OCI-LY1 (cell line): ENCODE measurements around the gene FAIM2.

Experiments
- H2AFZ ChIP-seq: fragments of 200-600 bp; sonication (generic), shearing (Covaris generic); 2 replicates; pipeline ENCODE4 v1.6.0; 2014; ENCODE audit warnings: antibody characterized with exemption, mild to moderate bottlenecking, low read length
- H3F3A ChIP-seq: fragments of 200-600 bp; sonication (generic), shearing (Covaris generic); 2 replicates; pipeline ENCODE4 v1.6.0; 2014; ENCODE audit warnings: mild to moderate bottlenecking, antibody characterized with exemption, low read length, moderate library complexity; ENCODE audit not compliant: insufficient read depth
- H3K27ac ChIP-seq: fragments of 200-600 bp; sonication (generic); 2 replicates; pipeline ENCODE4 v1.5.1; 2014; ENCODE audit warnings: low read length, mixed run types, mild to moderate bottlenecking, low read depth; ENCODE audit not compliant: poor library complexity, severe bottlenecking
- H3K27me3 ChIP-seq: fragments of 200-600 bp; sonication (generic); 2 replicates; pipeline ENCODE4 v1.6.0; 2014; ENCODE audit warnings: antibody characterized with exemption, mild to moderate bottlenecking, low read length, moderate library complexity; ENCODE audit not compliant: insufficient read depth
- H3K36me3 ChIP-seq: fragments of 200-600 bp; sonication (generic); 2 replicates; pipeline ENCODE4 v1.6.1; 2014; ENCODE audit warnings: mild to moderate bottlenecking, antibody characterized with exemption, low read length, moderate library complexity, mixed read lengths; ENCODE audit not compliant: insufficient read depth
- H3K4me1 ChIP-seq: fragments of 200-600 bp; sonication (generic); 2 replicates; pipeline ENCODE4 v1.5.1; 2014; ENCODE audit warnings: mild to moderate bottlenecking, low read length, moderate library complexity; ENCODE audit not compliant: insufficient read depth, severe bottlenecking
- H3K4me2 ChIP-seq: fragments of 200-600 bp; sonication (generic), shearing (Covaris generic); 2 replicates; pipeline ENCODE4 v1.6.1; 2014; ENCODE audit warnings: low read length
- H3K4me3 ChIP-seq: fragments of 200-600 bp; sonication (generic); 2 replicates; pipeline ENCODE4 v1.5.1; 2014; ENCODE audit warnings: low read length, low read depth, mild to moderate bottlenecking, mixed read lengths; ENCODE audit not compliant: poor library complexity, severe bottlenecking
- H3K79me2 ChIP-seq: fragments of 200-600 bp; shearing (Covaris generic); 2 replicates; pipeline ENCODE4 v1.6.1; 2016; ENCODE audit warnings: mixed run types, low read length, mixed read lengths; ENCODE audit not compliant: insufficient read depth
- H3K9ac ChIP-seq: fragments of 200-600 bp; sonication (generic), shearing (Covaris generic); 2 replicates; pipeline ENCODE4 v1.6.1; 2014; ENCODE audit warnings: mild to moderate bottlenecking, low read length, mixed read lengths
- H3K9me2 ChIP-seq: fragments of 200-600 bp; sonication (generic), shearing (Covaris generic); 2 replicates; pipeline ENCODE4 v1.6.1; 2014; ENCODE audit warnings: low read depth, mild to moderate bottlenecking, low read length, mixed read lengths
- H3K9me3 ChIP-seq: fragments of 200-600 bp; shearing (Covaris generic); 2 replicates; pipeline ENCODE4 v1.6.1; 2014; ENCODE audit warnings: low read length, mixed read lengths
- H4K20me1 ChIP-seq: fragments of 200-600 bp; sonication (generic), shearing (Covaris generic); 2 replicates; pipeline ENCODE4 v1.6.0; 2016; ENCODE audit warnings: mild to moderate bottlenecking, low read length; ENCODE audit not compliant: insufficient read depth
- EZH2 ChIP-seq: fragments of 200-600 bp; sonication (generic), shearing (Covaris generic); IDR thresholded peaks from 2 replicates; pipeline ENCODE4 v1.8.0; 2017; ENCODE audit warnings: borderline replicate concordance, mixed run types, mild to moderate bottlenecking, antibody characterized with exemption, low read length, moderate library complexity, mixed read lengths
- TF ChIP-seq, protein P1 (sequence below): fragments of 200-600 bp; sonication (generic), shearing (Covaris generic); IDR thresholded peaks from 2 replicates; pipeline ENCODE4 v1.5.1; 2017; ENCODE audit warnings: mild to moderate bottlenecking, antibody characterized with exemption, low read length, moderate library complexity, mixed read lengths

The FAIM2 gene

DNA sequence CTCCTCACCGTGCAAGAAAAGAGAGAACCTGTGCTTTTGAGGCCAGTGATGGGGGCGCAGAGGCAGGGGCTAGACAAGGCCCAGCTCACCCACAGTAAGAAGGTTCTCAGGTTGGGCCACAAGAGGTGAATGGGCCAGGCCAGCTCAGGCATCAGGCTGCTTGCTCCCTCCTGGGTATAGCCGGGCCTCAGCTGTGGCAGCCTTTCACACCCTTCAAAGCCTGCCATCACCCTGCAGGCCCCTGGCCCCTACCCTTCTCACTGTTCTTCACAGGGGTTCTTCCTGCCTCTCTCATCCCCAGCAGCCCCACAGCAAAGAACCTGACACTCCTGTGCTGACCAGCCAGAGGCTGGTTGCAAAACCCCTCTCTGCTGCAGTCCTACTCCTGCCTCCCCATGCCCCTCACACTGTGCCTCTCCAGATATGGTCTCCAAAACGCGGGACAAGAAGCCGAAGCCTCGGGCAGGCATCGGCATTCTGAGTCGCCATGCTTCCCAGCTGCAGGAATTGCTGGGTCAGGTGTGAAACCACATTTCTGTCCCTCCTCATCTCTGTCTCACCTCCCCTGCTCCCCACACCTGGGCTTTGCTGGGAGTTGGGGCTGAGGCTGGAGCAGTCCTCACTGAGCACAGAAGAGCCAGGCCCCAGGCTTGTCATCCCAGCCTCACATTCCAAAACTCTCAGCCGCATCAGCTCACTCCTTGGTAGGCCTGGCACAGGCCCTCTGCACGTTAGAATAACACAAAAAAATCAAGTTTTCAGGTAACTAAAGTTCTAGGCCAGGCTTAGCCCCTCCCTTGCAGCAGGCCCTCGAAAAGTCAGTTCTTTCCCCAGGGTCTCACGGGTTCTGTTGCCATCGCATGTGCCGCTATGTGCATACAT lies 6.9 kb upstream of the FAIM2 start:
- H3K9me3 ChIP-seq: no peaks in the 10 kb centered on the region

DNA sequence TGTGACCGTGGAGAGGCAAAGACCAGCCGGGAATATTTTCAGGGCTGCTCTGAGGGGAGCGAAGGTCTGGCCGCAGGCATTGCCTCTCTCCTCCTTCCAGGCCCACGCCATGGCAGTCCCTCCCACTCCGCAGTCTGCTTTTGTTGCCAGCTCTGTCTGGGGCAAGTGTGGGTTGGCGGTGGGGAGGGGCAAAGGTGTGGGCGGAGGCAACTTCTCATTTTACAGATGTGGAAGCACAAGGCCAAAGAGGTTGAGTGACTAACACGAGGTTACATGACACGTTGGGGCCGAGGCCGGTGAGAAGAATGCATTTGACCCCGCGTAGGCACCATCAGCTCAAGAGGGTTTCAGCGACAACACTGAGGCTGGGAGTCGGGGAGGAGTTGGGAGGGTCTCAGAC lies 6.1 kb upstream of the FAIM2 start:
- Histone ChIP-seq H3K9ac (no peak overlapping the region), H3K4me1 (no peaks in the 10 kb centered on the region), H3K27ac (no peak overlapping the region), H3K9me3 (no peaks in the 10 kb centered on the region), H4K20me1 (no peaks in the 10 kb centered on the region), H3F3A (no peaks in the 10 kb centered on the region), H3K9me2 (no peaks in the 10 kb centered on the region), H2AFZ (no peak overlapping the region), H3K36me3 (no peaks in the 10 kb centered on the region), H3K4me2 (no peak overlapping the region), H3K79me2 (no peaks in the 10 kb centered on the region), H3K27me3 (no peaks in the 10 kb centered on the region; the same call in 1 of the 2 replicates), H3K4me3 (no peak overlapping the region)
- TF ChIP-seq, protein P1, sequence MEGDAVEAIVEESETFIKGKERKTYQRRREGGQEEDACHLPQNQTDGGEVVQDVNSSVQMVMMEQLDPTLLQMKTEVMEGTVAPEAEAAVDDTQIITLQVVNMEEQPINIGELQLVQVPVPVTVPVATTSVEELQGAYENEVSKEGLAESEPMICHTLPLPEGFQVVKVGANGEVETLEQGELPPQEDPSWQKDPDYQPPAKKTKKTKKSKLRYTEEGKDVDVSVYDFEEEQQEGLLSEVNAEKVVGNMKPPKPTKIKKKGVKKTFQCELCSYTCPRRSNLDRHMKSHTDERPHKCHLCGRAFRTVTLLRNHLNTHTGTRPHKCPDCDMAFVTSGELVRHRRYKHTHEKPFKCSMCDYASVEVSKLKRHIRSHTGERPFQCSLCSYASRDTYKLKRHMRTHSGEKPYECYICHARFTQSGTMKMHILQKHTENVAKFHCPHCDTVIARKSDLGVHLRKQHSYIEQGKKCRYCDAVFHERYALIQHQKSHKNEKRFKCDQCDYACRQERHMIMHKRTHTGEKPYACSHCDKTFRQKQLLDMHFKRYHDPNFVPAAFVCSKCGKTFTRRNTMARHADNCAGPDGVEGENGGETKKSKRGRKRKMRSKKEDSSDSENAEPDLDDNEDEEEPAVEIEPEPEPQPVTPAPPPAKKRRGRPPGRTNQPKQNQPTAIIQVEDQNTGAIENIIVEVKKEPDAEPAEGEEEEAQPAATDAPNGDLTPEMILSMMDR: no peak
- no peak for TF ChIP-seq EZH2

More for the DNA sequence above, 6.9 kb upstream of the FAIM2 start:
- H3K4me3 ChIP-seq: no peak overlapping the region
- H3K4me1 ChIP-seq: no peaks in the 10 kb centered on the region
- H3K4me2 ChIP-seq: no peak overlapping the region
- no peak for TF ChIP-seq EZH2
- TF ChIP-seq, protein P1: no peak
- H3K9me2 ChIP-seq: no peaks in the 10 kb centered on the region
- no peaks in the 10 kb centered on the region for H3K36me3 ChIP-seq
- H3K9ac ChIP-seq: no peak overlapping the region
- no peaks in the 10 kb centered on the region; the same call in 1 of the 2 replicates for H3K27me3 ChIP-seq
- no peak overlapping the region for H3K27ac ChIP-seq
- no peaks in the 10 kb centered on the region for H3F3A ChIP-seq
- no peaks in the 10 kb centered on the region for H4K20me1 ChIP-seq
- H3K79me2 ChIP-seq: no peaks in the 10 kb centered on the region
- no peak overlapping the region for H2AFZ ChIP-seq

DNA sequence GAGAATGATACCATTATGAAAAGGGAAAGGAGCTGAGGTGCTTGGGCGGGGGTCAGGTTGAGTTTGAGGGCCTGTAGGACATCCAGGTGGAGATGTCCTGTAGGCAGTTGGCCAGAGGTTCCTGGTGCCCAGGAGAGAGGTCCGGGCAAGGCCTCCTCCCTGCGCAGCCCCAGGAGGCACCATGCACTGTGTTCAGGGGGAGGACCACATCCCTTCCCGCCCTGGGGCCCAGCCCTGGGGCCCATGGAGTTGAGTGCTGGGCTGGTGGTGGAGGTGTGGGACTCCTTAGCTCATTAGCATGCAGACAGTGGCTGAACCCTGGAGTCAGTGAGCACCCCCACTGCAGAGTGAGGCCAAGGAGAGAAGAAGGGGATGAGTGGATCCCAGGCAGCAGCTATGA lies 5.7 kb upstream of the FAIM2 start:
- Histone ChIP-seq H3F3A (no peaks in the 10 kb centered on the region), H3K27me3 (peaks cover 2% of the 10 kb centered on the region), H3K4me1 (no peaks in the 10 kb centered on the region), H3K27ac (no peak overlapping the region), H3K36me3 (no peaks in the 10 kb centered on the region), H3K4me3 (no peak overlapping the region), H3K79me2 (no peaks in the 10 kb centered on the region), H3K4me2 (no peak overlapping the region), H3K9me3 (no peaks in the 10 kb centered on the region), H3K9me2 (no peaks in the 10 kb centered on the region), H3K9ac (no peak overlapping the region), H4K20me1 (no peaks in the 10 kb centered on the region), H2AFZ (no peak overlapping the region)
- TF ChIP-seq EZH2: no peak
- TF ChIP-seq, protein P1: no peak
